Measurements from ENCODE around the gene PPP6R2.
A peak's percentile ranks its signal among the peaks of the same experiment; 100 is the strongest.

DNA sequence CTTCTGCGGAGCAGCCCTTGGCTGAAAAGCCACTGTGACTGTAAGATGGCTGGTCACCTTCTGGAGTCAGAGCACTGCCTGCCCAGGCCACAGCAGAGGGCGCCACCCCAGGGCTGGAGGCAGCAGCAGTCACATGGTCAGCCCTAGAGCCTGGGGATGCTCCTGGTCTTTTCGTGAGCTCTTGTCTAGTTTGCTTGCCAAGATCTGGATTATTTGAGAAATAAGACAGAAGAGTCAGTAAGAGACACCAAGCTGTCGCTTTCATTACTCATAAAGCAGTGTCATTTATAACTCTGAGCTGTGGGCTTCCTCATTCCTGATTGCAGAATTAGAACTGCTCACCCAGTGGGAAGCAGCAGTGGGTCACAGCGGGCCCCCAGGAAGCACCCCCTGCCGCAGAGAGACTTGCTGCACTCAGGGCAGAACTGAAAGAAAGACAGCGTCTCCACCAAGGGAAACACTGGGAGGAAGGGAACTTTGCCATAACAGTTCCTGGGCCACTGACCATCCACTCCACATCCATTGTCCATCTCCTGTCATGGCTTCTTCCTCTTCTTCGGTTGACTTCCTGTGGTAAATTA, 56.7 kb downstream of the PPP6R2 start:
- TF ChIP-seq, protein P1, sequence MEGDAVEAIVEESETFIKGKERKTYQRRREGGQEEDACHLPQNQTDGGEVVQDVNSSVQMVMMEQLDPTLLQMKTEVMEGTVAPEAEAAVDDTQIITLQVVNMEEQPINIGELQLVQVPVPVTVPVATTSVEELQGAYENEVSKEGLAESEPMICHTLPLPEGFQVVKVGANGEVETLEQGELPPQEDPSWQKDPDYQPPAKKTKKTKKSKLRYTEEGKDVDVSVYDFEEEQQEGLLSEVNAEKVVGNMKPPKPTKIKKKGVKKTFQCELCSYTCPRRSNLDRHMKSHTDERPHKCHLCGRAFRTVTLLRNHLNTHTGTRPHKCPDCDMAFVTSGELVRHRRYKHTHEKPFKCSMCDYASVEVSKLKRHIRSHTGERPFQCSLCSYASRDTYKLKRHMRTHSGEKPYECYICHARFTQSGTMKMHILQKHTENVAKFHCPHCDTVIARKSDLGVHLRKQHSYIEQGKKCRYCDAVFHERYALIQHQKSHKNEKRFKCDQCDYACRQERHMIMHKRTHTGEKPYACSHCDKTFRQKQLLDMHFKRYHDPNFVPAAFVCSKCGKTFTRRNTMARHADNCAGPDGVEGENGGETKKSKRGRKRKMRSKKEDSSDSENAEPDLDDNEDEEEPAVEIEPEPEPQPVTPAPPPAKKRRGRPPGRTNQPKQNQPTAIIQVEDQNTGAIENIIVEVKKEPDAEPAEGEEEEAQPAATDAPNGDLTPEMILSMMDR (conservative IDR thresholded peaks at IDR 0.05; ENCODE audit: low read length): peak; percentile 83
- TF ChIP-seq EZH2phosphoT487 (IDR thresholded peaks at IDR 0.05; ENCODE audit: borderline replicate concordance): no peak

Measured in Loucy (cell line).